ENCODE data around the gene GABPA.
A peak's percentile ranks its signal among the peaks of the same experiment; 100 is the strongest.

GABPA gene

GRCh38 chr21:25722631-25723030, 12.1 kb upstream of the GABPA start:
- TF ChIP-seq, protein P1, sequence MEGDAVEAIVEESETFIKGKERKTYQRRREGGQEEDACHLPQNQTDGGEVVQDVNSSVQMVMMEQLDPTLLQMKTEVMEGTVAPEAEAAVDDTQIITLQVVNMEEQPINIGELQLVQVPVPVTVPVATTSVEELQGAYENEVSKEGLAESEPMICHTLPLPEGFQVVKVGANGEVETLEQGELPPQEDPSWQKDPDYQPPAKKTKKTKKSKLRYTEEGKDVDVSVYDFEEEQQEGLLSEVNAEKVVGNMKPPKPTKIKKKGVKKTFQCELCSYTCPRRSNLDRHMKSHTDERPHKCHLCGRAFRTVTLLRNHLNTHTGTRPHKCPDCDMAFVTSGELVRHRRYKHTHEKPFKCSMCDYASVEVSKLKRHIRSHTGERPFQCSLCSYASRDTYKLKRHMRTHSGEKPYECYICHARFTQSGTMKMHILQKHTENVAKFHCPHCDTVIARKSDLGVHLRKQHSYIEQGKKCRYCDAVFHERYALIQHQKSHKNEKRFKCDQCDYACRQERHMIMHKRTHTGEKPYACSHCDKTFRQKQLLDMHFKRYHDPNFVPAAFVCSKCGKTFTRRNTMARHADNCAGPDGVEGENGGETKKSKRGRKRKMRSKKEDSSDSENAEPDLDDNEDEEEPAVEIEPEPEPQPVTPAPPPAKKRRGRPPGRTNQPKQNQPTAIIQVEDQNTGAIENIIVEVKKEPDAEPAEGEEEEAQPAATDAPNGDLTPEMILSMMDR (IDR thresholded peaks at IDR 0.05; ENCODE audit: extremely low read depth, missing control alignments), result no peak
- no peak for DNase-seq (ENCODE audit: low spot score)

GRCh38 chr21:25732091-25732760, 2.5 kb upstream of the GABPA start:
- TF ChIP-seq, protein P1 (IDR thresholded peaks at IDR 0.05; ENCODE audit: extremely low read depth, missing control alignments), result no peak
- no peak for DNase-seq (ENCODE audit: low spot score)

DNA sequence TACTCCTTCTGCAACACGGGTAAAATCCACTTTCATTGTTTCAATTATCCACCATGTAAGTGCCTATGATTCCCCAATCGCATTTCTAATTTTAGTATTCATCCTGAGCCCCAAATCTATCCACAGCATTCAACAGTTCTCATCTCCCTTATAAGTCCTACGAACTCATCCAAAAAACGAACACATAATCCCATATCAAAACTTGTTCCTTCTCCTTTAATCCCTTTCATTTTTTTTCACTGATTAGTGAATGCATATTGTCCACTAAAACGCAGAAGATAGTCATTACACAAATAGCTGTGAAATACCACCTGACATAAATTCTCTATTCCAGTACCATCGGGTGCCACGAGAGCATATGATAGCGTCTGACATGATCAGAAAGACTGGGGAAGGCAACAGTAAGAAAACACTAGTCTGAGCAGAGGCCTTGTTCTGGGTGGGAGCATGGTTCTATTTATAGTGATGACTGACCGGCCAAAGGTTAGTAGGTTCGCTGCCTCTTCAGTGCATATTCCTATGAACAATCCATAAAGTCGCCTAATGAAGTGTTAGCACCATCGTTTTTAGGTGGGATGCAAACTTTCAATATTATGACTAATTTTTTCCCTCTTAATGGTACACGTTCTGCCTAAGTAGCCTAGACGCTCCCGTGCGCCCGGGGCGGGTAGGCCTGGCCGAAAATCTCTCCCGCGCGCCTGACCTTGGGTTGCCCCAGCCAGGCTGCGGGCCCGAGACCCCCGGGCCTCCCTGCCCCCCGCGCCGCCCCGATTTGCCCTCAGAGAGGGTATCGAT, 716 bp upstream of the GABPA start:
- peak; percentile 20 for DNase-seq (ENCODE audit: low spot score)
- TF ChIP-seq, protein P1 (IDR thresholded peaks at IDR 0.05; ENCODE audit: extremely low read depth, missing control alignments), result no peak

GRCh38 chr21:25734654-25734903, 193 bp upstream of the GABPA start:
- no peak for DNase-seq (ENCODE audit: low spot score)
- TF ChIP-seq, protein P1 (IDR thresholded peaks at IDR 0.05; ENCODE audit: extremely low read depth, missing control alignments), result no peak

DNA sequence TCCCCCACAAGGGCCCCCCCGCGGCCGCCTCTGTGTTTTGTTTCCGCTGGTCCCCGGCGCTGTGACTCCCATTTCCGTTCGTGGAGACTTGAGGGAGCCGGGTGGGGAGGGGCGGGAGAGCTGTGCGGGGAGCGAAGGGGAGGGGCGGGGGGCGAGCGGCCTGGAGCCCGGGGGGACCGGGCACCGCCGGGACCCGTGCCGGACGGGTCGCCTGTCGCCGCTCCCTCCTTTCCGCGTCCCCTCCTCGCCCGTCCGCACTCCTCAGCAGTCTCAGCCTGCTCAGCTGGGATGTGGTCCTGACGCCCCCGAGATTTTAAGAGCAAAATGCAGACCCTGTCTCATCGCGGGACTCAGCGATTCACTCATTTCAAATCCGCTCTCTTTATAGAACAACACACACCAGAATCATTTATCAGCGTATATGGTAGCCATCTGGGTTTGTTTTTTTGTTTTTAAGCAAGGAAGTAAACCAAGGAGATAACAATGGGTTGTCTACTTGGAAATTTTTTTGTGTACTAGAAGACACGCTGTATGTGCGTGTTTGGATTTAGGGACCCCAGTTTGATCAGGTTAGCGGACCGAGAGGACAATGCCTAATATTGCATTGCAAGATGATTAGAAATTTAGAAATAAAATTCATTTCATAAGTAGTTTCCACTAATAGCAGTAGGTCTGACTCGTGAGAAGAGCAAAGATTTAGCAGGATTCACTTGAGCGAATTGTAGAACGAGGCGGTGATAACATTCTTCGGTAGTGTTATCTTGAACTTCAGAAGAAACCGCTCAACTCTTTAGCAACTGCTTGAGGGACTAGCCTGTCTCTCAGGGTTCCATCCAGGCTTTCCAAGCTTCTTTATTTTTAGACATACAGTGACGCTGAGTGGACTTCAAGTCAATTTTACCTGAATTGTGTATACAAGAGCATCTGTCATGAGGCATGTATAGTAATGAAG, 1.1 kb downstream of the GABPA start:
- peak; percentile 78 for DNase-seq (ENCODE audit: low spot score)
- TF ChIP-seq, protein P1 (IDR thresholded peaks at IDR 0.05; ENCODE audit: extremely low read depth, missing control alignments), result no peak

- DNase-seq (ENCODE audit: low spot score), result no peak
- TF ChIP-seq, protein P1 (IDR thresholded peaks at IDR 0.05; ENCODE audit: extremely low read depth, missing control alignments), result no peak
Observed at GRCh38 chr21:25737421-25737820, 2.6 kb downstream of the GABPA start.

DNA sequence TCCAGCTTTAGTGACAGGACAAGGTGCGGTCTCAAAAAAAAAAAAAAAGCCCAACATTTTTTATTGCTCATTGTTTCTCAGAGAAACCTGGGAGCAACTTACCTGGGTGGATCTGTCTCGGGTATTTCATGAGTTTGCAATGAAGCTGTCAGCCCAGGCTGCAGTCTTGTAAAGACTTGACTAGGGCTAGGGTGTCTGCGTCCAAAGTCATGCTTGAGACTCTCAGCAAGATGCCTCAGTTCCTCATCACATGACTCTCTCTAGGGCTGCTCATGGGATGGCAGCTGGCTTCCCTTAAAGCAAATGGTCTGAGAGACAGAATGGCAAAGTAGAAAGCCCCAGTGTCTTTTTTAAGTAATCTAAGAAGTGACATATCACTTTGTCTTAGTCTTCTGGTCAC, 8.1 kb downstream of the GABPA start:
- DNase-seq (ENCODE audit: low spot score), result no peak

More for the DNA sequence above, 8.1 kb downstream of the GABPA start:
- TF ChIP-seq, protein P1 (IDR thresholded peaks at IDR 0.05; ENCODE audit: extremely low read depth, missing control alignments), result no peak

Measured in GM20000 (cell line).